Measurements from ENCODE around the gene ATXN10. TPM values are rescaled to one million over a fixed set of nuclear protein-coding genes. Genes with fewer than 3 reads are reported as not detected.

The ATXN10 gene
- total RNA-seq, 1 experiment from 2014 or later: 135 TPM

DNA sequence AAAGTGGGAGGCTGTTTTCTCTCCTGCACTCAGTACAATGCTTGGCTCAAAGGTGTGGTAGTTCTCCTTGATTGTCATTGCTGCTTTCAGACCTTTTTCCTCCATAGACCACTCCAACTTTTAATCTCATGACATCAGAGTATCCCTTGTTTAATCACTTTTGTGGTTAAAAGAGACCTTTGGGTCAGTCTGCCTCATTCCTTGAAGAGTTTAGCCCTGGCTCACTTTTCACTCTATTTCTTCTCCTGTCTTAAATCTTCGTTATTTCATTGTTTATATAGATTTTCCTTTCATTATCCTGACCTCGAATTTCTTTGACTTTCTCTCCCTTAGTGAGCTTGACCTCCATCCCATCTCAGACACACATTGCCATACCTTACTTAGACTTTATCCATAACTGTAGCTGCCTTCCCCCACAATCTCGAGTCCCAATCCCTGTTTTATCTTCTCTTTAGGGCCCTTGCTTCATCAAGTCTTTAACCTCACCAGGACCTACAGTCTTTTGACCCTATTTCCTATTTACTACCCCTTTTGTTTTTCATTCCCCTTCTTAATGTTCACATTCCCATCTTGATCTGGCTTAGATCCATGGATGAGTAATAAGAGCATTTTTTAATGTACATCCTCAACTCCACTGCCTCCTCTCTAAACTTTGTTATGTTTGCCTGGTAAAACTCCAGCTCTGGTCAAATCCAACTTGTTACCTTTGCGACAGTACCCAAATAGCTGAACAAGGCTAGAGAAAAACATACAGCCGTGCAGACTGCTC is 9.5 kb downstream of the ATXN10 start:
- peaks cover 5 to 55% of the 10 kb centered on the region in 2 experiments for H3K4me1 ChIP-seq (ENCODE audit: control insufficient read depth in 1 of 2, insufficient read depth in 2 of 2, low read length in 2 of 2)
- DNase-seq (ENCODE audit: low read depth, low spot score): no peak
- H3K27me3 ChIP-seq (ENCODE audit: insufficient read depth, low read length): no peaks in the 10 kb centered on the region
- ChIA-PET POLR2A (no interaction called here), RAD21 (ENCODE audit: low non-redundant PET in 1 of 2, low total read pairs in 2 of 2, uncharacterized antibody in 2 of 2, unreplicated experiment in 2 of 2) (no interaction called here), CTCF (no interaction called here)
- H2AFZ ChIP-seq (ENCODE audit: low read depth, low read length, poor library complexity, severe bottlenecking): no peak overlapping the region
- H3K9ac ChIP-seq (ENCODE audit: low read length): no peak overlapping the region
- no peak overlapping the region for H3K4me3 ChIP-seq (replicated peaks in 1 of 2; ENCODE audit: low read depth in 1 of 2, low read length in 2 of 2)
- H3K79me2 ChIP-seq (ENCODE audit: insufficient read depth, low read length): peaks cover 99% of the 10 kb centered on the region
- H3K9me2 ChIP-seq (ENCODE audit: insufficient read depth): no peaks in the 10 kb centered on the region
- H3K4me2 ChIP-seq (ENCODE audit: low read length): peak overlapping the region; percentile 30
- no peaks in the 10 kb centered on the region for H3K36me3 ChIP-seq (ENCODE audit: control insufficient read depth in 1 of 2, insufficient read depth in 2 of 2, low read length in 2 of 2)
- ATAC-seq: peak; percentile 25; the same call in 1 of the 2 replicates
- no TSS peak for BruUV-seq (replicated peaks)
- 0 out of 2 replicates have a peak, but pooled peaks cover 3% of the 10 kb centered on the region for H4K20me1 ChIP-seq (ENCODE audit: insufficient read depth)
- TF ChIP-seq POLR2AphosphoS5 (IDR thresholded peaks at IDR 0.05; ENCODE audit: low read depth, low read length): no peak
- no peak for TF ChIP-seq REST (IDR thresholded peaks at IDR 0.05; ENCODE audit: low read depth)
- H3K9me3 ChIP-seq (ENCODE audit: control insufficient read depth in 1 of 2, insufficient read depth in 1 of 2, low read depth in 1 of 2, low read length in 2 of 2): no peaks in the 10 kb centered on the region
- intact Hi-C loops (cut with micrococcal nuclease): no loop called here
- H3K27ac ChIP-seq (ENCODE audit: low read depth, low read length): no peak overlapping the region

DNA sequence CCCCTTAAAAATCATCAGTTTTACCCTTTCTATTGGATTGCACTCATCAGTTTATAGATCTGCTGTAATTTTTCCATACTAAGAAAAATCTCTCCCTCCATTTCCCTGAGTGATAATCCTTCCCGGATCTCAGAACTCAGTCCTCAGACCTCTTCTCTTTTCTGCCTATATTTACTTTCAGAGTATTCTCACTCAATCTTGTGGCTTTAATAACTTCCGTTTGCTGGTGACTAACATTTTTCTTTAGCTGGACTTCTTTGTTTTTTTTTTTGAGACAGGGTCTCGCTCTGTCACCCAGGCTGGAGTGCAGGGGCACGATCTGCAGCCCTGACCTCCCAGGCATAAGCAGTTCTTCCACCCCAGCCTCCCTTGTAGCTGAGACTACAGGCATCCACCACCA is 10.4 kb downstream of the ATXN10 start:
- peaks cover 8 to 60% of the 10 kb centered on the region in 2 experiments for H3K4me1 ChIP-seq (ENCODE audit: control insufficient read depth in 1 of 2, insufficient read depth in 2 of 2, low read length in 2 of 2)
- no peaks in the 10 kb centered on the region for H3K36me3 ChIP-seq (ENCODE audit: control insufficient read depth in 1 of 2, insufficient read depth in 2 of 2, low read length in 2 of 2)
- H3K4me3 ChIP-seq (replicated peaks in 1 of 2; ENCODE audit: low read depth in 1 of 2, low read length in 2 of 2): no peak overlapping the region
- POLR2A ChIA-PET: no interaction called here
- no peak overlapping the region for H3K9ac ChIP-seq (ENCODE audit: low read length)
- H3K27me3 ChIP-seq (ENCODE audit: insufficient read depth, low read length): no peaks in the 10 kb centered on the region
- peaks cover 97% of the 10 kb centered on the region for H3K79me2 ChIP-seq (ENCODE audit: insufficient read depth, low read length)
- DNase-seq (ENCODE audit: low read depth, low spot score): no peak
- intact Hi-C loops (cut with micrococcal nuclease): no loop called here
- no peaks in the 10 kb centered on the region for H3K9me2 ChIP-seq (ENCODE audit: insufficient read depth)
- no TSS peak for BruUV-seq (replicated peaks)
- no peak overlapping the region for H3K4me2 ChIP-seq (ENCODE audit: low read length)
- RAD21 ChIA-PET (ENCODE audit: low non-redundant PET in 1 of 2, low total read pairs in 2 of 2, uncharacterized antibody in 2 of 2, unreplicated experiment in 2 of 2): no interaction called here
- 0 out of 2 replicates have a peak, but pooled peaks cover 3% of the 10 kb centered on the region for H4K20me1 ChIP-seq (ENCODE audit: insufficient read depth)
- CTCF ChIA-PET: no interaction called here
- no peak overlapping the region for H3K27ac ChIP-seq (ENCODE audit: low read depth, low read length)
- no peaks in the 10 kb centered on the region for H3K9me3 ChIP-seq (ENCODE audit: control insufficient read depth in 1 of 2, insufficient read depth in 1 of 2, low read depth in 1 of 2, low read length in 2 of 2)
- no peak for ATAC-seq
- H2AFZ ChIP-seq (ENCODE audit: low read depth, low read length, poor library complexity, severe bottlenecking): no peak overlapping the region
- TF ChIP-seq EZH2phosphoT487 (IDR thresholded peaks at IDR 0.05; ENCODE audit: borderline replicate concordance) (no peak), SIN3A (IDR thresholded peaks at IDR 0.05; ENCODE audit: low read depth) (no peak), EGR1 (IDR thresholded peaks at IDR 0.05; ENCODE audit: low read depth) (no peak), ELF1 (IDR thresholded peaks at IDR 0.05; ENCODE audit: borderline replicate concordance, low read depth) (no peak), POLR2AphosphoS5 (IDR thresholded peaks at IDR 0.05; ENCODE audit: low read depth, low read length) (no peak), TCF7L2 (IDR thresholded peaks at IDR 0.05; ENCODE audit: borderline replicate concordance, extremely low read depth, insufficient read depth, insufficient read length) (no peak)
- TF ChIP-seq, protein P1, sequence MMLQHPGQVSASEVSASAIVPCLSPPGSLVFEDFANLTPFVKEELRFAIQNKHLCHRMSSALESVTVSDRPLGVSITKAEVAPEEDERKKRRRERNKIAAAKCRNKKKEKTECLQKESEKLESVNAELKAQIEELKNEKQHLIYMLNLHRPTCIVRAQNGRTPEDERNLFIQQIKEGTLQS (IDR thresholded peaks at IDR 0.05): no peak
- TF ChIP-seq, protein P2, sequence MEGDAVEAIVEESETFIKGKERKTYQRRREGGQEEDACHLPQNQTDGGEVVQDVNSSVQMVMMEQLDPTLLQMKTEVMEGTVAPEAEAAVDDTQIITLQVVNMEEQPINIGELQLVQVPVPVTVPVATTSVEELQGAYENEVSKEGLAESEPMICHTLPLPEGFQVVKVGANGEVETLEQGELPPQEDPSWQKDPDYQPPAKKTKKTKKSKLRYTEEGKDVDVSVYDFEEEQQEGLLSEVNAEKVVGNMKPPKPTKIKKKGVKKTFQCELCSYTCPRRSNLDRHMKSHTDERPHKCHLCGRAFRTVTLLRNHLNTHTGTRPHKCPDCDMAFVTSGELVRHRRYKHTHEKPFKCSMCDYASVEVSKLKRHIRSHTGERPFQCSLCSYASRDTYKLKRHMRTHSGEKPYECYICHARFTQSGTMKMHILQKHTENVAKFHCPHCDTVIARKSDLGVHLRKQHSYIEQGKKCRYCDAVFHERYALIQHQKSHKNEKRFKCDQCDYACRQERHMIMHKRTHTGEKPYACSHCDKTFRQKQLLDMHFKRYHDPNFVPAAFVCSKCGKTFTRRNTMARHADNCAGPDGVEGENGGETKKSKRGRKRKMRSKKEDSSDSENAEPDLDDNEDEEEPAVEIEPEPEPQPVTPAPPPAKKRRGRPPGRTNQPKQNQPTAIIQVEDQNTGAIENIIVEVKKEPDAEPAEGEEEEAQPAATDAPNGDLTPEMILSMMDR (IDR thresholded peaks at IDR 0.05 in 2 of 3, conservative IDR thresholded peaks at IDR 0.05 in 1 of 3; ENCODE audit: borderline replicate concordance in 1 of 3, insufficient read depth in 1 of 3, low read depth in 2 of 3, low read length in 2 of 3): no peak
- TF ChIP-seq, protein P3, sequence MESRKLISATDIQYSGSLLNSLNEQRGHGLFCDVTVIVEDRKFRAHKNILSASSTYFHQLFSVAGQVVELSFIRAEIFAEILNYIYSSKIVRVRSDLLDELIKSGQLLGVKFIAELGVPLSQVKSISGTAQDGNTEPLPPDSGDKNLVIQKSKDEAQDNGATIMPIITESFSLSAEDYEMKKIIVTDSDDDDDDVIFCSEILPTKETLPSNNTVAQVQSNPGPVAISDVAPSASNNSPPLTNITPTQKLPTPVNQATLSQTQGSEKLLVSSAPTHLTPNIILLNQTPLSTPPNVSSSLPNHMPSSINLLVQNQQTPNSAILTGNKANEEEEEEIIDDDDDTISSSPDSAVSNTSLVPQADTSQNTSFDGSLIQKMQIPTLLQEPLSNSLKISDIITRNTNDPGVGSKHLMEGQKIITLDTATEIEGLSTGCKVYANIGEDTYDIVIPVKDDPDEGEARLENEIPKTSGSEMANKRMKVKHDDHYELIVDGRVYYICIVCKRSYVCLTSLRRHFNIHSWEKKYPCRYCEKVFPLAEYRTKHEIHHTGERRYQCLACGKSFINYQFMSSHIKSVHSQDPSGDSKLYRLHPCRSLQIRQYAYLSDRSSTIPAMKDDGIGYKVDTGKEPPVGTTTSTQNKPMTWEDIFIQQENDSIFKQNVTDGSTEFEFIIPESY (IDR thresholded peaks at IDR 0.05; ENCODE audit: extremely low read depth, insufficient replicate concordance, low read length): no peak
